HG02571 (cell line): ENCODE results near the gene TRABD2A.
A peak's percentile ranks its signal among the peaks of the same experiment; 100 is the strongest.
"Not testable (repeated sequence)": the region's sequence is repeated elsewhere in the genome, so short reads cannot be mapped to it uniquely, and the experiment has no call there.

ENCODE experiments used
- ATAC-seq: cut with Tn5 transposase; IDR thresholded peaks from one replicate; pipeline ENCODE4 v1.9.1; 2021; ENCODE audit warnings: mild to moderate bottlenecking, moderate library complexity; ENCODE audit not compliant: unreplicated experiment

The TRABD2A gene, protein sequence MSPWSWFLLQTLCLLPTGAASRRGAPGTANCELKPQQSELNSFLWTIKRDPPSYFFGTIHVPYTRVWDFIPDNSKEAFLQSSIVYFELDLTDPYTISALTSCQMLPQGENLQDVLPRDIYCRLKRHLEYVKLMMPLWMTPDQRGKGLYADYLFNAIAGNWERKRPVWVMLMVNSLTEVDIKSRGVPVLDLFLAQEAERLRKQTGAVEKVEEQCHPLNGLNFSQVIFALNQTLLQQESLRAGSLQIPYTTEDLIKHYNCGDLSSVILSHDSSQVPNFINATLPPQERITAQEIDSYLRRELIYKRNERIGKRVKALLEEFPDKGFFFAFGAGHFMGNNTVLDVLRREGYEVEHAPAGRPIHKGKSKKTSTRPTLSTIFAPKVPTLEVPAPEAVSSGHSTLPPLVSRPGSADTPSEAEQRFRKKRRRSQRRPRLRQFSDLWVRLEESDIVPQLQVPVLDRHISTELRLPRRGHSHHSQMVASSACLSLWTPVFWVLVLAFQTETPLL

GRCh38 chr2:84880645-84881521 is at the start of gene TRABD2A:
TRABD2A (minus strand) TSS chr2:84881084; CDS start chr2:84881039, 45 bp downstream.
- no peak for ATAC-seq

DNA sequence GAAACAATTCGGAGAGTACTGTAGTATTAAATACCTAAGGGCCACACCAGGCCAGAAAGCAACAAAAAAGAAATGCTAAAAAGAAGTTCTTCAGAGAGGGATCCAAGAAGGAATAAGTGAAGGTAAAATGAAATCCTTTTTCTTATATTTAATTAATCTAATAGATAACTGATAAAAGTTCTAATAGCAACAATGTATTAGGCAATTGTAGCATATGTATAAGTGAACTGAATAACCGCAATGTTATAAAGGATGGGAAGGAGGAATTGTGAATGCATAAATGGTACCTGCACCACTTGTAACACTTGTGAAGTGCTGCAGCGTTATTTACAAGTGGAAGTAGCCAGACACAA is 46.4 kb upstream of the TRABD2A start:
- ATAC-seq, result no peak

GRCh38 chr2:84925724-84926376 is 45.0 kb upstream of the TRABD2A start:
- peak; percentile 86 for ATAC-seq

- ATAC-seq, result no peak
Observed at GRCh38 chr2:84925336-84925723, 44.4 kb upstream of the TRABD2A start.

DNA sequence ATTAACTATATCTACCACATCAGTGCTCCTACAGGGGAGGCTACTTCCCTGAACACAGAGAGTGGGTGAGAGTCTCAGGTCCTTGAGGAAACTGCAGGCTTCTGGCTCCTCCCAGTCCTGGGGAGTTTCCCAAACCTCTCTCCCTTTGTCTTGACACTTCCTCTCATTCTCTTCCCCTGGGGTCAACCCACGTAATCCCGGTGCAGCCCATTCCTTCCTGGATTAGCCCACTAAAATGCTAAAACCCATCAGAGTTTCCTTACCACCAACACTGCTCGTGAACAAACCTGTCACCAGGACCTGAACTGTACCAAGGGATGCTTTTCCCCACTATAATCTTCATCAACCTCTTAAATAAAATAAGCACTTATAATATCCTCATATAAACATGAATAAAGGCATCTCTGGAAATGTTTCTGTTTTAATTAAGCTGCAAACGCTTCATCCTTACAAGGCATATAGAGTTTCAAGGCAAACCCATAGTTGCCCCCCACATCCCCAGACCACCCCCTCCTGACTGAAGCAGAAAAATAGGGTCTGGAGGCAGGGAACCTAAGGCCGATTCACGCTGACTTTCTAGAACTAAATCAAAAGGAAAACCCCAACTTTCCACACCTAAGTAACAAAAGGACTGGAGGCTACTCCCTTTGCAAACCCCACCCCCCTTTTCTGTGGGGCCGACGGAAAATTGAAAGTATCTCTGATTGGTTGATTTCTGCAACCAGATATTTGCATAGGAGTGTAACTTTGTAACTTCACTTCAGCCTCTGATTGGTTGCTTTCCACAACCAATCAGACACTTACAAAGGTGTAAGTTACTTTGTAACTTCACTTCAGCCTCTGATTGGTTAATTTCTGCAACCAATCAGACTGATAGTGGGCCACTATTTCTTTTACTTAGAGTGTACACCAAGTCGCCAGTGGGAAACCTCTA is 43.6 kb upstream of the TRABD2A start:
- no peak for ATAC-seq

DNA sequence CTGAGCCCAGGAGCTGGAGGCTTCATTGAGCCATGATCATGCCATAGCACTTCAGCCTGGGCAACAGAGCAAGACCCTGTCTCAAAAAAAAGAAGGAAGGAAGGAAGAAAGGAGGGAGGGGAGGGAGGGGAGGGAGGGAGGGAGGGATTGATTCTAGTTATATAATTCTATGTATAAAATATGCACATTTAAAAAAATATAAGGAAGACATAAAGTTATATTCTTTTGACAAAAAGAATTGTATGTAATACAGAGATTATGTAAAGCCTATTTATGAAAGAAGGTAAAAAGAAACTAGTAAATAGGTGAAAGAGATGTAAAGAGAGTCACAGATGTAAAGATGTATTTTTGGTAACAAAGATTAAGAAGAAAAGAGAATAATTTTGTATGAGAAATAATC is 42.1 kb upstream of the TRABD2A start:
- ATAC-seq, result no peak

- peak; percentile 61 for ATAC-seq
Observed at GRCh38 chr2:84919885-84920580, 39.1 kb upstream of the TRABD2A start.

DNA sequence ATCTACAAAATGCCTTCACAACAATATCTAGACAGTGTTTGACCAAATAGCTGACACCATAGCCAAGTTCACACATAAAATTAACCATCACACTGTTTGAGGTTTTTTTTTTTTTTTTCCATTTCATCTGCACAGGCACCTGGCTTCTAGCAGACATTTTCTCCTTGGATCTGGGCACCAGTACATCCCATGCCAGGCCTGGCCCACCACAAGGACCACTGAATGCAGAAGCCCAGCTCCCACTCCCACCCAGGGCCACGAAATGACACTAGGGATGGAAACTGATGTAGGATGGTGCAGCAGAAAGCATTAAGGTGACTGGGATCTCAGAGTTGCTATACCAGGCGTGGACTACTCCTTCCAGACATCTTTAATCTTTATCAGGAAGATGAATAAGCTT is 37.5 kb upstream of the TRABD2A start:
- no peak for ATAC-seq

DNA sequence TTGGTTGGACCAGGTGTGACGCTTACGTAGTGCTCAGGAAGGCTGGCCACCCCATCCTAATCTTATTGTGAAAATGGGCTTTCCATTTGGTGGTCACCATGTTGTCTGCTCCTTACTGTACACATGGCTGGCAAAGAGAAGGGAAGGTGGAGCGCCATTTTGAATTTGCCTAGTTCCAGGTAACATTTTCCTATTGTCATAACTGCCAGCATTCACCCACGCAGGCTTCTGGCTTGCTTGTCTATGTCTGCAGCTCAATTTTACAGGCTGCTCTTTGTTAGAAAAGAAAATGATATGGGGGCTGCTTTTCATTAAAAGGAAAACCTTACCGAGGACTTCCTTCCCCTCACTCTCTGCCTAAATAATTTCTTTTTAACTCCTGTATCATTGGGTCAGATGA is 36.9 kb upstream of the TRABD2A start:
- not testable (repeated sequence) for ATAC-seq

GRCh38 chr2:84915675-84916074 is 34.8 kb upstream of the TRABD2A start:
- ATAC-seq, result not testable (repeated sequence)

- ATAC-seq, result no peak
Observed at GRCh38 chr2:84914334-84914733, 33.5 kb upstream of the TRABD2A start.

DNA sequence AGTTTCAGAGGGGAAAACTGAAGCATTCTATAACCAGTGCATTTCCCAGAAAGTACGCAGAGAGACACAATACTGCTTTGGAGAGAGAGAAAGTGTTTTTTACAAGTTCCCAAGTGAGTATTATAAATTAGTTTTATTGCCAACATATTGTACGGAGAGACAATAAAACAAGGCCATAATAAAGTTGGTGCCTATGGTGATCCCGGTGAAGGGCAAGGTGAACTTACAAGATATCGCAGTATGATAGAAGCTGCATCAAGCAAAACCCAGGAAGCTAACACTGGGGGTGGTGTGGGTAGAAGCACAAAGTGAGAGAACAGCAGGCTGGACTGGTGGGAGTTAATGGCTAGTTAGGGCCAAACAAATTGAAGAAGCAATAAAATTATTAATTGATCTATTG is 32.1 kb upstream of the TRABD2A start:
- ATAC-seq, result no peak

DNA sequence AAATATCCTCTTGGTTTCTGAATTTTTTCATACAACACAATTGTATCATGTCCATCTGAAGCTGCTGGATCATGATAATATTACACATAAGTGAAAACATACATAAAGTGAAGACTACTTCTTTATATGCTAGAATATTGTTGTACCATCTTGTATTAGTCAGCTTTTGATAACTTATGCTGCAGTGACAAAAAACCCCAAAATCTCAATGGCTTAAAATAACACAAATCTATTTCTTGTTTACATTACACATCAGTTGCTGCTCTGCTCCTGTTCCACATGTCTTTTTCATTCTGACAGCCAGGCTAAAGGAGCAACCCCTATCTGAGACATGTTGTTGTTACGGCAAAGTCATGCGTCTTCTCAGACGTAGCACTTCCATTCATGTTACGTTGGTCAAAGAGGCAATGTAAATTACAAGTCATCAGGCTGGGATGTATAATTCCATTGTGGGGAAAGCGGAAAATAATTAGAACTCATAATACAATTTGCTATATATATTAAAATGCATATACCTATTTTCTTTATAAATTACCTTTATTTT is 30.3 kb upstream of the TRABD2A start:
- no peak for ATAC-seq

- ATAC-seq, result no peak
Observed at GRCh38 chr2:84908948-84909713, 28.2 kb upstream of the TRABD2A start.

DNA sequence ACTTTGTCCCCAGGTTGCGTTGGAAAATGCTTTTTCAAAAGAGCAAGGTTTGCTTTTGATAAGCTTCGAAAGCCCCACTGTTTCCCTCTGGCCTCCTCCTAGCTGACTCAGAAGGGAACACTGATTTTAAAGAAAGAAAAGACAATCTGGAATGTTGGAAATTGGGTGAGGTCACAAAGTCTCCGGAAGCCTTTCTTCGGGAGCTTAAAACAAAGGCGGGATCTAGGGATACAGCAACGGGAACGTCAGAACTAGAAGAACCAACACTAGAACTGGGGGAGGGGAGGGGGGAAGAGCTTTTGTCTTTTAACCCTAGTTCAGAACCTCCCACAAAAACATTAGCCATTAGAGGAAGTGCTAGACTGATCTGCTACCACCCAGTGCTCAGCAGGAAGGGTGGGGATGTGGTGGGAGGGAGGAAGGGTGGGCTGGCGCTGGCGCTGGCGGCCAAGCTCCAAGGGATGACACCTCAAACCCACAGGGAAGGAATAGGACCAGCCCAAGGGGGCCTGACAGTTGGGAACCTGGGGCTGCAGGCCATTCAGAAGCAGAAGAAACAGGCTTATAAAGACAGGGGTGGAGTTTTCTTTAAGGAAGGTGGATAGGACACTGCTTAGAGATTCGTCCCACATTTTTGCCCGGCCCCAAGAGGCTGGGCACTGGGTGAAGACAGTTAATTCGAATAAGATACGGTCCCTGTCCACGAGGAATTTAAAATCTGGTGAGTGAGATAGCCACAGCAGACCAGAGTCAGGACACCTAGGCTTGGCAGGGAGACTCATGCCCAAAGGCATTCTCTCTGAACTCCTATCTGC is 26.2 kb upstream of the TRABD2A start:
- peak; percentile 28 for ATAC-seq

GRCh38 chr2:84906108-84906899 is 25.4 kb upstream of the TRABD2A start:
- ATAC-seq, result peak; percentile 34
